HepG2 (cell line): ENCODE measurements around the gene WBP1. TPM values are rescaled to one million over a fixed set of nuclear protein-coding genes. Genes with fewer than 3 reads are reported as not detected.
A peak's percentile ranks its signal among the peaks of the same experiment; 100 is the strongest.

Source experiments
- ARNTL ChIP-seq: sonication (generic); formaldehyde crosslinking; IDR thresholded peaks from 2 replicates; pipeline ENCODE4 v1.4.0; 2020; ENCODE audit warnings: mild to moderate bottlenecking, missing genetic modification reagents
- CENPT ChIP-seq: sonication (generic); formaldehyde crosslinking; IDR thresholded peaks from 2 replicates; pipeline ENCODE4 v1.8.0; 2022; ENCODE audit warnings: low read depth, mild to moderate bottlenecking, moderate library complexity, missing genetic modification reagents
- JARID2 ChIP-seq: sonication (generic); formaldehyde crosslinking; IDR thresholded peaks from 2 replicates; pipeline ENCODE4 v1.8.1; 2023; ENCODE audit warnings: missing genetic modification reagents, inconsistent platforms; ENCODE audit not compliant: insufficient replicate concordance
- KMT2A ChIP-seq: sonication (generic); formaldehyde crosslinking; IDR thresholded peaks from 2 replicates; pipeline ENCODE4 v1.4.0; 2020; ENCODE audit warnings: missing genetic modification reagents
- MBD4 ChIP-seq: IDR thresholded peaks from 2 replicates; pipeline ENCODE4 v1.6.1; 2012; ENCODE audit warnings: low read length, inconsistent platforms, borderline replicate concordance
- MEIS1 ChIP-seq: sonication (generic); formaldehyde crosslinking; IDR thresholded peaks from 2 replicates; pipeline ENCODE4 v1.9.0; 2021; ENCODE audit warnings: mild to moderate bottlenecking, missing genetic modification reagents, moderate library complexity, borderline replicate concordance
- MEIS2 ChIP-seq: sonication (generic); formaldehyde crosslinking; IDR thresholded peaks from 2 replicates; pipeline ENCODE4 v1.9.0; 2021; ENCODE audit warnings: mild to moderate bottlenecking, missing genetic modification reagents
- MZF1 ChIP-seq: sonication (generic); formaldehyde crosslinking; IDR thresholded peaks from 2 replicates; pipeline ENCODE4 v1.8.1; 2023; ENCODE audit warnings: mild to moderate bottlenecking, missing genetic modification reagents, borderline replicate concordance
- PRMT3 ChIP-seq: sonication (generic); formaldehyde crosslinking; IDR thresholded peaks from 2 replicates; pipeline ENCODE4 v1.8.1; 2022; ENCODE audit warnings: low read depth, mild to moderate bottlenecking, moderate library complexity, missing genetic modification reagents, borderline replicate concordance
- SATB2 ChIP-seq: sonication (generic); formaldehyde crosslinking; IDR thresholded peaks from 2 replicates; pipeline ENCODE4 v1.5.0; 2020; ENCODE audit warnings: missing genetic modification reagents
- SOX13 ChIP-seq, 3 experiments: fragments of 450-650 bp in 1 of 3; sonication (generic) in 1 of 3; formaldehyde crosslinking in 1 of 3; IDR thresholded peaks in 2 of 3; conservative IDR thresholded peaks in 1 of 3; 2 replicates each; pipeline versions ENCODE4 v1.5.0 to v1.6.1; 2016 to 2020; ENCODE audit warnings: antibody characterized with exemption in 1 of 3, mild to moderate bottlenecking in 1 of 3, missing compliant biosample characterization in 1 of 3, missing genetic modification reagents in 1 of 3, moderate library complexity in 1 of 3
- ZBTB42 ChIP-seq: sonication (generic); formaldehyde crosslinking; IDR thresholded peaks from 2 replicates; pipeline ENCODE4 v1.5.0; 2020; ENCODE audit warnings: mild to moderate bottlenecking, missing genetic modification reagents
- ZNF180 ChIP-seq: sonication (generic); formaldehyde crosslinking; IDR thresholded peaks from 2 replicates; pipeline ENCODE4 v1.4.0; 2020; ENCODE audit warnings: low read depth, missing genetic modification reagents, borderline replicate concordance
- ZNF235 ChIP-seq: sonication (generic); formaldehyde crosslinking; IDR thresholded peaks from 2 replicates; pipeline ENCODE4 v1.8.1; 2023; ENCODE audit warnings: mild to moderate bottlenecking, missing genetic modification reagents, borderline replicate concordance
- ZNF256 ChIP-seq: sonication (generic); formaldehyde crosslinking; conservative IDR thresholded peaks from 2 replicates; pipeline ENCODE4 v1.4.0; 2020; ENCODE audit warnings: missing genetic modification reagents
- ZNF281 ChIP-seq: sonication (generic); formaldehyde crosslinking; IDR thresholded peaks from 2 replicates; pipeline ENCODE4 v1.4.0; 2020; ENCODE audit warnings: missing genetic modification reagents, borderline replicate concordance
- ZNF460 ChIP-seq: sonication (generic); formaldehyde crosslinking; IDR thresholded peaks from 2 replicates; pipeline ENCODE4 v1.5.1; 2020; ENCODE audit warnings: missing genetic modification reagents, mild to moderate bottlenecking, borderline replicate concordance
- ZNF83 ChIP-seq: sonication (generic); formaldehyde crosslinking; IDR thresholded peaks from 2 replicates; pipeline ENCODE4 v1.4.0; 2020; ENCODE audit warnings: missing genetic modification reagents, mild to moderate bottlenecking, borderline replicate concordance
- ZSCAN20 ChIP-seq: sonication (generic); formaldehyde crosslinking; IDR thresholded peaks from 2 replicates; pipeline ENCODE4 v1.4.0; 2020; ENCODE audit warnings: missing genetic modification reagents, mild to moderate bottlenecking, borderline replicate concordance
- polyA plus RNA-seq, 8 experiments: library from polyadenylated mRNA; depleted of rRNA in 3 of 8; stranded (reverse) in 7 of 8; unstranded in 1 of 8; fragments of >200 nt; fragmentation: Illumina TruSeq in 4 of 8; extraction: Trizol in 4 of 8; gene quantifications; 2 replicates each; pipeline versions ENCODE4 v1.2.1 to v1.2.3, GENCODE V29; 2011 to 2016; ENCODE audit warnings: low read depth in 4 of 8, missing spikeins in 1 of 8, mixed read lengths in 1 of 8; ENCODE audit not compliant: insufficient read depth in 1 of 8
- total RNA-seq, 5 experiments: library from RNA; depleted of rRNA; stranded (reverse); fragments of >200 nt; fragmentation: Illumina TruSeq; extraction: Trizol; gene quantifications; 2 replicates each; pipeline ENCODE4 v1.2.3, GENCODE V29; 2016; ENCODE audit warnings: low read depth in 1 of 5
- TF ChIP-seq, protein P1 (sequence below): sonication (generic); formaldehyde crosslinking; IDR thresholded peaks from 2 replicates; pipeline ENCODE4 v1.8.0; 2023; ENCODE audit warnings: mild to moderate bottlenecking, missing genetic modification reagents
- TF ChIP-seq, protein P2 (sequence below): sonication (generic); formaldehyde crosslinking; IDR thresholded peaks from 2 replicates; pipeline ENCODE4 v1.4.0; 2020; ENCODE audit warnings: missing genetic modification reagents, low read depth, mild to moderate bottlenecking, borderline replicate concordance
- TF ChIP-seq, protein P3 (sequence below): sonication (generic); formaldehyde crosslinking; IDR thresholded peaks from 2 replicates; pipeline ENCODE4 v1.8.0; 2022; ENCODE audit warnings: missing genetic modification reagents, mild to moderate bottlenecking, borderline replicate concordance

The WBP1 gene
- total and polyA plus RNA-seq, 2 of the 13 experiments (the other 11 are each of a cell fraction or from before 2014, with no cell fraction given): 38.8 to 85.7 TPM

GRCh38 chr2:74507145-74507925 is 49.1 kb downstream of the WBP1 start, which contains the start of gene PCGF1 (continued):
- TF ChIP-seq ZNF281 (CRISPR knock-in tag) (no peak), ARNTL (peak; percentile 99), MEIS1 (no peak; the same call in none of the 2 replicates), CENPT (peak; percentile 55; the same call in 1 of the 2 replicates), ZSCAN20 (CRISPR knock-in tag) (no peak), ZBTB42 (peak; percentile 84; the same call in 1 of the 2 replicates), PRMT3 (CRISPR knock-in tag) (no peak), KMT2A (CRISPR knock-in tag) (peak; percentile 88), SATB2 (CRISPR knock-in tag) (no peak), ZNF83 (CRISPR knock-in tag) (no peak), JARID2 (CRISPR knock-in tag) (no peak), MBD4 (no peak), SOX13 (IDR thresholded peaks at IDR 0.05) (peak; percentile 5; the same call in 1 of the 2 replicates), SOX13 (CRISPR knock-in tag; conservative IDR thresholded peaks at IDR 0.05 in 1 of 2, IDR thresholded peaks at IDR 0.05 in 1 of 2) (peak in 1 of 2 experiments; percentile 64; a peak in 2 of 4 replicates), MEIS2 (CRISPR knock-in tag) (no peak; the same call in 1 of the 2 replicates), ZNF256 (CRISPR knock-in tag) (0 out of 2 replicates have a peak, but pooled peaks have one; percentile 70), ZNF460 (CRISPR knock-in tag) (no peak), MZF1 (peak; percentile 1; the same call in 1 of the 2 replicates), ZNF180 (CRISPR knock-in tag) (no peak; the same call in 1 of the 2 replicates), ZNF235 (no peak)
- TF ChIP-seq, protein P1, sequence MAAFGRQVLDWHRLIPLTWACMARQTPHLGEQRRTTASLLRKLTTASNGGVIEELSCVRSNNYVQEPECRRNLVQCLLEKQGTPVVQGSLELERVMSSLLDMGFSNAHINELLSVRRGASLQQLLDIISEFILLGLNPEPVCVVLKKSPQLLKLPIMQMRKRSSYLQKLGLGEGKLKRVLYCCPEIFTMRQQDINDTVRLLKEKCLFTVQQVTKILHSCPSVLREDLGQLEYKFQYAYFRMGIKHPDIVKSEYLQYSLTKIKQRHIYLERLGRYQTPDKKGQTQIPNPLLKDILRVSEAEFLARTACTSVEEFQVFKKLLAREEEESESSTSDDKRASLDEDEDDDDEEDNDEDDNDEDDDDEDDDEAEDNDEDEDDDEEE (CRISPR knock-in tag): peak; percentile 98
- TF ChIP-seq, protein P2, sequence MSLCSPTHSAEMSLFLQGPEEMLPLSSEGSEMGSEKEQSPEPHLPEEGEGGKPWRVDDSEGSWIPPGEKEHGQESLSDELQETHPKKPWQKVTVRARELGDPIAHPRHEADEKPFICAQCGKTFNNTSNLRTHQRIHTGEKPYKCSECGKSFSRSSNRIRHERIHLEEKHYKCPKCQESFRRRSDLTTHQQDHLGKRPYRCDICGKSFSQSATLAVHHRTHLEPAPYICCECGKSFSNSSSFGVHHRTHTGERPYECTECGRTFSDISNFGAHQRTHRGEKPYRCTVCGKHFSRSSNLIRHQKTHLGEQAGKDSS (CRISPR knock-in tag): peak; percentile 86
- TF ChIP-seq, protein P3, sequence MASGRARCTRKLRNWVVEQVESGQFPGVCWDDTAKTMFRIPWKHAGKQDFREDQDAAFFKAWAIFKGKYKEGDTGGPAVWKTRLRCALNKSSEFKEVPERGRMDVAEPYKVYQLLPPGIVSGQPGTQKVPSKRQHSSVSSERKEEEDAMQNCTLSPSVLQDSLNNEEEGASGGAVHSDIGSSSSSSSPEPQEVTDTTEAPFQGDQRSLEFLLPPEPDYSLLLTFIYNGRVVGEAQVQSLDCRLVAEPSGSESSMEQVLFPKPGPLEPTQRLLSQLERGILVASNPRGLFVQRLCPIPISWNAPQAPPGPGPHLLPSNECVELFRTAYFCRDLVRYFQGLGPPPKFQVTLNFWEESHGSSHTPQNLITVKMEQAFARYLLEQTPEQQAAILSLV (CRISPR knock-in tag): peak; percentile 84; the same call in 1 of the 2 replicates
